ENCODE results near the gene NCBP3.

NCBP3 gene

DNA sequence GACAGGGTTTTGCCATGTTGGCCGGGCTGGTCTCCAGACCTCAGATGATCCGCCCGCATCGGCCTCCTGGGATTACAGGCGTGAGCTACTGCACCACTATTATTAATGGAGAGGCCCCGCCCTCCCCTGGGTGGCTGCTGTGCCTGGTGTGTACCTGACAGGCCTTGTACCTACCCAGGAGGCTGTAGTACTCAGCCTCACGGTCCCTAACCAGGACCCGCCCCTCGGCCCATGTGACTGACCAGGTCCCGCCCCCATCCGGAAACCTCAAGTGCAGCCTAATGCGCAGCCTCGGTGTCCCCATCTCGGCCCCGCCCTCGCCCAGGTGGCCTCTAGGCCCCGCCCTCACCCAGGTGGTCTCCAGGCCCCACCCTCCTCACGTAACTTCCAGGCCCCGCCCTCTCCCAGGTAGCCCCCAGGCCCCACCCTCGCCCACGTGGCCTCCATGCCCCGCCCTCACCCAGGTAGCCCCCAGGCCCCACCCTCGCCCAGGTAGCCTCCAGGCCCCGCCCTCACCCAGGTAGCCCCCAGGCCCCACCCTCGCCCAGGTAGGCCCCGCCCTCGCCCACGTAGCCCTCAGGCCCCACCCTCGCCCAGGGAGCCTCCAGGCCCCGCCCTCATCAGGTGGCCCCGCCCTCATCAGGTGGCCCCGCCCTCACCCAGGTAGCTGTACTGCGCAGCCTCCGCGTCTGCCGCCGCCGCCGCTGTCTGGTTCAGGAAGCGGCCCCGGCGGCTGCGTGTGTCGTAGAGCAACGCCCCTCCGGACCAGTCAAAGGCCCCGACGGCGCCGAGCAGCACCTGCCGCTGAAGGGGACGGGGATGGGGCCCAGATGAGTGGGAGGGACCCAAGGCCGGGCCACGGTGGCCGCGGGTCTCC, 91.3 kb downstream of the NCBP3 start:
- no peak for DNase-seq (ENCODE audit: low read depth)

GRCh38 chr17:3754066-3754457, 92.0 kb downstream of the NCBP3 start:
- DNase-seq (ENCODE audit: low read depth) = no peak

DNA sequence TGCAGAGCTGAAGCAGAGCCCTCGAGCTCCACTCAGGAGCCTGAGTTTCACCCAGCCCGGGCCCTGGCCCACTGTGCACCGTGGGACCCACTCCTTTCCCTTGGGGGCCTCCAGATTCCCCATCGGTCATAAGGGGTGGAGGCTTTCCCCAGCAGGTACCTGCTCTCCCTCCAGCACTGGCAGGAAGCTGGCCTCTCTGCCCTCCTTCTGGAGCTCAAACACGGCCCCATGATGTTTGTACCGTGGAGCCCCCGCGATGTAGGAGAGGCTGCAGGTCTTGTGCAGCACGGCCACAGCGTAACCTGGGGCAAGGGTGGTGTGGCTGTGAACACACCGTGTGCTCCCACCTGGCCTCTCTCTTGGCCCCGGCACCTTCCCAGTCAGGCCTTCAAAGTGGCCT, 92.4 kb downstream of the NCBP3 start:
- DNase-seq (ENCODE audit: low read depth) = no peak

All from HS-5 (cell line).